Hypothalamus (tissue), 51 donors: Measurements from ENCODE around the gene SLC22A12.

Experiments used
- DNase-seq, 51 donors: peaks; one replicate each; lab custom pipeline; 2025; lab: John Stamatoyannopoulos, UW

The SLC22A12 gene

DNA sequence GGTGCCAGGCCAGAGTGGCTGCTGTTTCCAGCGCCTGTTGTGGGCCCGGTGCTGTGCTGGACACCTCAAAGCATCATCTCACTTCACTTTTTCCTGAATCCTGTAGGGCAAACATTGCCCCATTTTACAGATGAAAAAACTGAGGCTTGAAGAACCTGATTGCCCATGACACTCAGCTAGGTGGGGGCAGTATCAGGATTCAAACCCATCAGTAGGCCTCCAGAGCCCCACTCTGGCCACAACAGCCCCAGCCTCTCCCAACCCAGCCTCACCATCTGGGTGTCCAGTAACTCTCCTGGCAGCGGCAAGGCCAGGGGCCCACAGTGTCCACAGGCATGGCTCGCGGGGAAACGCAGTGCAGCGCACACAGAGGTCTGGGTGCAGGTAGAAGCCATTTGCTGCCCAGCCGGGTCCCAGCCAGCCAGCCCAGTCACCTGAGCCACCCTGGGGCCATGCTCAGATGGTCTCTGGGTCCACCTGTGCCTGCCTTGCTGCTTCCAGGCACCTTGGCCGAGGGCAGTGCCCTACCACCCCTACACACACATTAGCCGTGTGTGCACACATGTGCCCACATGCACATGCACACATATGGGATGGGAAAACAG lies 11.5 kb downstream of the SLC22A12 start:
- no peak for DNase-seq

DNA sequence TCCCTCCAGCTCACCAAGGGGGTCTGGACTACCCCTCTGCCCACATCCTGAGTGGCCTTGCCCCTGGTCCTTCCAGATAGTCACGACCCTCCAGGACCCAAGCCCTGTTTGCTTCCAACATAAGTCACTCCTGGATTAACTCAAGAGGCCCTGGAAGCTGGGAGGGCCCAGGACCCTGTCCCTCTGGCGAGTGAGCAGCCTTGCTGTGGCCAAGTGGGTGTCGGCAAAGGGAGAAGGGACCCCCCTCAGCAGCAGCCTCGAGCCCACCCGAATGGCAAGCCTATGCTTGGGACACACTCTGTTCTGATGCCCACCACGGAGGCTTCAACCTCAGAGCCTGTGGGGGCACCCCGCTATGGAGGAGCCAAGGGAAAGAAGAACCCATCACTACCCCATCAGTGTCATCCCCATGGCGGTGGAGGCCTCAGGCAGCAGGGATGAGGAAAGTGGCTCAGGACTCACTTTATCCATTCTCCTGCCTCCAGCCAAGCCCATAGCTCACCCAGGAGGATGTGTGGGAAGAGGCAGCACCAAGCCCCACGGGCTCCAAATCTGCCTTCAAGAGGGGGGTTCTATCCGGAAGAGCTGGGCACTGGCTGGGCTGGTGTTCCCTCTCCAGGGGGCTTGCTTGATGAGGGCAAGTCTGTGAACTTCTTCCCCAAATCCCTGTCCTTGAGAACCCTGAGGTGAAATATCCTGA lies 12.5 kb downstream of the SLC22A12 start:
- no peak for DNase-seq

DNA sequence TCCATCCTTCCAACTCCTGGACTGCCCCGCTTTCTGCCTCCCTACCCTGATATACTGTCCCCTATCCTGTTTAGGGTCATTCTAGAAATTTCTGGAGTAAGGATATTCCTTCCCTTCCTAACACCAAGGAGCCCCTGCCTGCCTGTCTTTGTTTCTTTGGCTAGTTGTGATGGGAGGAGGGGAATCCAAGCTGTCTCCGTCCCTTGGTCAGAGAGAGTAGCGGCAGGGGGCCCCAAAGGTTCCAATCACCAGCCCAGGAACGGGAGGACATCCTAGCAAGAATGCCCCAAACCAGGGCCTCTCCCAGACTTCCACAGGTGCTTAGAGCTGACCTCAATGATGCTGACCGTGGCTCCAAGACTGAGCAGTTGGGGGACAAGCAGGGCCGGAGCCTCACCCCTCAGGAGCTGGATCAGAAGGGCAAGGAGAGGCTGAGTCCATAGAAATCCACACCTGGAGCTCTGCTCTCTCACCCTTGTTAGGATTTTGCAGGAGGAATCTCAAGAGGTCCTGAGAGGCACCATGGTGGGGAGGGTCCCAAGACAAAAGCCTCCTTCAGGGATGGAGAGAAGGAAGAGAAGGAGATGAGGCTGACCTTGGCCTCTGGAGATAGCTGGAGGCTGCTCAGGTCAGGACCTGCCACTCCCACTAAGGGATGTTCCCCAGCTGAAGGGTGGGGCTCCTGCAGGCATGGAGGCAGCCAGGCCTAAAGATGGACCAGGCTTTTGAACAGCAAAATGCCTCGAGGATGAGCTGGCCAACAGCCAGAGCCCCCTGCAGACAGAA lies 13.6 kb downstream of the SLC22A12 start:
- DNase-seq: no peak

DNA sequence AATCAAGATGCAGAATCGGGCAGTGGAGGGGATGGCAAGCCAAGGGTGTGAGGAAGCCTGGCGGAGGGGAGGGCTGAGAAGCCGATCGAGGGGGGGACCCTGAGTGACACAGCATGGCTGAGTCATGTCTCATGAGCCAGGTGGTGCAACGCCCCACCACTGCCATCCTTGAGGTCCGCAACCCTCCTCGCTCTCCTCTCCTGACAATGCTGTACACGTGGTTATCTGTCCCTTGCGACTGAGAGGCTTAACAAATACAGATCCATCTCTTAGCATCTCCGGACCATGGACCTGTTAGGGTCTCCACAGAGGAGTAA lies 14.2 kb downstream of the SLC22A12 start:
- DNase-seq: peak in 4 of 51 donors; percentile 6 to 44 (median 12)

DNA sequence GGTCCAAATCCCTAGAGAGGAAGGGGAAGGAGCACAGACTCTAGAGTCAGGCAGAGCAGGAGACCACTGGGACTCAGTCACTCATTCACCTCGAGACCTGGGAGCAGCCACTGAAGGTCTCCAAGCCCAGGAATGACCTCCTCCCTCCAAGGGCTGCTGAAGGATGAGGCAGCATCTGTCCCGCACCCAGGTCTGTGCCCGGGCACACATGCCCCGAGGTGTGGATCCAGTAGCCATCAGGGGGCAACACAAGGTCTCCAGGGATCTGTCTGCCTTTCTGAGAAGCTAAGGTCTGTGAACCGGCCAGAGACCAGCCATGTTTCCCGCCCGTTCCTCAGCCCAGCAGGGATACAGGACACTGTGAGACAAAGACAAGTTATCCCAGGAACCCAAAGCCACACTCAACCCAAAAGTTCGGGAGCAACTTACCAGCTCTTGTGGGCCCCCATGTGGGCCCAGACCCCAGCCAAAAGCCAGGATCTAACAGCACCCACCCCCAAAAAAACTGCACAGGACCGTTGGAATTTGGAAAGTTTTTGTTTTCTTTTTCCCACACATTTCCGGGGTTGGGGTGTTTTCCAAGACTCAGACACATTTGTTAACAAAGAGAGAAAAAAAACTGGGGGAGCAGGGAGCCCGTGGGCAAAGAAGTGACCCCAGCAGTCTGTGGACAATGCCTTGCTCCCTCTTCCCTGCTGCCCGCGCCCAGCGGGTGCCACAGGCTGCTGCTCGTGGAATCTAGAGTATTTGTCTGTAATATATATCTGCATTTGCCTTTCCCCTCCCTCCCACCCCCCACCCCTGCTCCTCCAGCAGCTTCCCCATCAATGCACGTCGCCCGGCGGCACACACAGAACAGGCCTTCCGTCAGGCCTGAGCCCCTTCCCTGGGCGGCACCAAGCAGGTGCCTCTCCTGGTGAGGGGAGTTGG lies 14.9 kb downstream of the SLC22A12 start:
- no peak for DNase-seq

DNA sequence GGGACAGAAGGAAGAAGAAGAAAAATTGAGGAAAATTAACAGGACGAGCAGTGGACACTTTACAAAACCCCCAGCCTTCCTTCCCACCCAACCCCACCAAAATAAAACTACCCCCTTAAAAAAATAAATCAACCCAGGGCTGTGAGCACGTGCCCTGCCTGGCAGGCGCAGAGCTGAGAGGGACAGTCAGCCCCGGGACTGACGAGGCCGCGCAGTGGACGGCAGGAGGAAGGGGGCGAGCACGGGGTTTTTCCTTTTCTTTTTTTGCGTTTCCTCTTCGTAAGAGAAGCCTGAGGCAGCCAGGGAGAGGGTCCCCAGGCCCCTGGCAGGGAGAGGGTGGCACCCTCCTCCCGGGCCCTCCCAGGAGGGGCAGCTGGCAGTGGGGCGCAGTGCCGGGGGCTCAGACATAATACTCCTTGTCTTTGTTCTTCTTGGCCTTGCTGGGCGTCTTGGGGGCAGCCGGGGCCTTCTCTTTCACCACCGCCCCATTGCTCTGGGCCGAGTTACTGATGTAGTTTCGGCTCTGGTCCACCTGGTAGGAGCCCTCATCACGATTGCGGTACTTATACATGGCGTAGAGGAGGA lies 15.9 kb downstream of the SLC22A12 start:
- DNase-seq: no peak

DNA sequence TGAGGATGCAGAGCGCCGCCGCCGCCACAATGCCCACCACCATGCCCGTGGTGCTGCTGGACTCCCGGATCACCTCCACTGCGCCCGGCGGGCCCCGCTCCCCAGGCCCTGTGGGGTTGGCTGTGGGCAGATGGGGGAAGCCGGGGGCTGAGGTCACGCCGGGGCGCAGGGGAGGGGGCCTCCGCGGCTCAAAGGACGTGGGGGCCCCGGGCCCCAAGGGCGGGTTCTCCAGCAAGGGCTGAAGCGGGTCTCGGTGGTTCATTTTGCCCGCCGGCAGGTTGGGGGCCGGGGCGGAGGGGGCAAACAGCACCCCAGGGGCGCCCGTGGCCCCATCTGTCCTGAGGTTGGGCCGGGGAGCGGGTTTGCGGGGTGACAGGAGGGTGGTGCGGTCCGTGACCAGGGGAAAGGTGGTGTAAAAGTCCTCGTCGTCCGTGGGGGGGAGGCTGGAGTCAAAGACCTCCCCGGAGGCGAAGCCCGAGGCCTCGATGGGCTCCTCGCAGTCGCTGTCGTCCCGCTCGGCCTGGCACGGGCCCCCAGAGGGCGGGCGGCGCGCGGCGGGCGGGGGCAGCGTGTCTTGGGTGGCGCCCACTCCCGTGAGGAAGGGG lies 16.5 kb downstream of the SLC22A12 start:
- DNase-seq: peak in 1 of 51 donors; percentile 30

DNA sequence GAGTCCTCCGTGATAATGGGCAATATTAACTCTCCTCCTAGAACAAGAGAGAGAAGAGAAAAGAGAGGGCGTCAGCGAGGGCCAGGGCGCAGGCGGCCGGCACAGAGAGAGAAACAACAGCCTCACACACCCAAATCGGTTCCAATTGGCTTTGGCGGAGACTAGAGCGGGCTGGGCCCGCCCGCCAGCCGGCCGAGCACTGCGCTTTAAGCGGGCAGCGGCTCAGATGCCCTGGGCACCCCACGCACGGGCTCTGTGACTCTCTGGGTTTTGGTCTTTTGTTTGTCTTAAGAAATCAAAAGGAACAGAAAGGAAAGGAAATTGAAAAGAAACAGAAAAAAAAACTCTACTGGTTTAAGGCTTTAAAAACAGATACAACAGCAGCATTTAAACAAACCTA lies 17.0 kb downstream of the SLC22A12 start:
- DNase-seq: peak in 14 of 51 donors; percentile 8 to 30 (median 20)

DNA sequence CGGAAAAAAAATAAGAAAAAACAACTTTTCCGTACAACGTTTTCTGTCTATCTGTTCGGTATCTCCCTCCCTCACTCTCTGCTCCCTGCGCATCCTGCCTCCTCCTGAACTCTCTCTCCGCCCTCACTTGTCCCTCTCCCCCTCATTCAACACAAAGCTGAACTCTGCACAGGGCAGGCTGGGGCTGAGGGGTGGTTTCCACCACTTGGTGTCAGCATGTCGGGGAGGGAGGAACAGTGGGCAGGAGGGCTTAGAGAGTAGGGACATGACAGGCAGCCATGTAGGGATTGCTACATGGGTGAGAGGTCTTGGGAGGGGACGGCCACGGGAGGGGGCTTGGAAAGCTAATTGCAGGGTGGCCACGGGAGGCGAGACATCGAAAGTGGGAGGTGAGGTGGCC lies 17.6 kb downstream of the SLC22A12 start:
- DNase-seq: no peak

DNA sequence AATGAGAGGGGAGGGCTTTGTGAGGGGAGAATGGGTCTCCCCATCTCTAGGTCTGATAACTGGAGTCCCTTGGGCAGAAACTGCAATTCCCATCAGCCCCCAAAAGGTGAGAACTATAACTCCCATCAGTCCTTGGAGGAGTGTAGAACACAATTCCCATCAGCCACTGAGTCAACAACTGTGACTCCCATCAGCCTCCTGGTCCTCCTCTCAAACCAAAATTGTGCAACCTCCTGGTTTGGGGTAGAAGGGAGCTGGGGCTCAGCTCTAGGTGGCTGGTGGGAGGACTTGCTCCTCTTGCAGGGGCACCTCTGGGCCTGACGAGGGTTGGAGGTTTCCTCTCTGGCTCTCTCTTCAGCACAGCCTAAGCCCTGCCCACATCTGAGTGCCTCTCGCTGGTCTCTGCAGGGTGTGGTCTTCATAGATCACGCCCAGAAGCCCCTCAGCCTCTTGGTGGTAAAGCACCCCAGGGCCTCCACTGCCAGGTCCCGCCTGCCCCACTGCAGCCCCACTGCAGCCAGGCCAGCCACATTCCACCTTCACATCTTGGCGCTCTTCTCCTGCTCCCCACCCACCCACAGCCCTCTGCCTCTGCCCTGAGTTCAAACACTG lies 18.5 kb downstream of the SLC22A12 start:
- no peak for DNase-seq

DNA sequence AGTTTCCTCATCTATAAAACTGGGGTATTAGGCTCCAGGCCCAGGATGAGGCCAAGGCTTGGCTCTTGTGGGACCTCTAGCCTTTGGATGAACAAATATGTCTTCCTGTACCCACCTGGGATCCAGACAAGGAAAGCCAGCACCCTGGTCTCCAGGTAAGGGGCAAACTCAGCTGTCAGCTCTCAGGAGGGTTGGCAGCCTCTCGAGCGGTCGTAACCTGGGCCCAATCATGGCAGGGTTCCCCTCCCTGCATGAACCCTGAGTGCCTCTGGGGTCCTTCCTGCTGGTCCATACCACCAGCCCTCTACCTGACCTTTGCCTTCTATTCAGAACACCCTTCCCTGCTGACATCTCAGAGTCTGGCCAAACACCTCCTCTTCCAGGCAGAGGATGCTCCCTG lies 19.6 kb downstream of the SLC22A12 start:
- DNase-seq: no peak

DNA sequence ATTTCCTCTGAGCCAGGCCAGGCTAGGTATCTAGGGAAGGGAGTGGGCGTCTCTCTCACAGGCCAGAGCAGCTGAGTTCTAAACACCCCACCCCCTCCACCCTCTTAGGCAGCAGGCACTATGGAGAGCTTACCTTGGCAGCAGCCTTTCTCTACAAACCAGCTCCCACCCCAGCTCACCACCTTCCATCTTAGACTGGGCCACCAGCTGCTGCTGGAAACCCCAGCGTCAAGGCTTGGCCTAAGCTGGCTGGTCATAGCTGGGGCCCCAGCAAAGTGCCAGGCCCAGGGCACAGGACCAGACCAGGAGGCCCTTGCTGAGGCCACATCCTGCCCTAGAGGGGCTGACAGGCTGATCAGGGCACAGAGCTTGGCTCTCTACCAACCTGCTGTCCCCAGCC lies 20.2 kb downstream of the SLC22A12 start:
- no peak for DNase-seq

DNA sequence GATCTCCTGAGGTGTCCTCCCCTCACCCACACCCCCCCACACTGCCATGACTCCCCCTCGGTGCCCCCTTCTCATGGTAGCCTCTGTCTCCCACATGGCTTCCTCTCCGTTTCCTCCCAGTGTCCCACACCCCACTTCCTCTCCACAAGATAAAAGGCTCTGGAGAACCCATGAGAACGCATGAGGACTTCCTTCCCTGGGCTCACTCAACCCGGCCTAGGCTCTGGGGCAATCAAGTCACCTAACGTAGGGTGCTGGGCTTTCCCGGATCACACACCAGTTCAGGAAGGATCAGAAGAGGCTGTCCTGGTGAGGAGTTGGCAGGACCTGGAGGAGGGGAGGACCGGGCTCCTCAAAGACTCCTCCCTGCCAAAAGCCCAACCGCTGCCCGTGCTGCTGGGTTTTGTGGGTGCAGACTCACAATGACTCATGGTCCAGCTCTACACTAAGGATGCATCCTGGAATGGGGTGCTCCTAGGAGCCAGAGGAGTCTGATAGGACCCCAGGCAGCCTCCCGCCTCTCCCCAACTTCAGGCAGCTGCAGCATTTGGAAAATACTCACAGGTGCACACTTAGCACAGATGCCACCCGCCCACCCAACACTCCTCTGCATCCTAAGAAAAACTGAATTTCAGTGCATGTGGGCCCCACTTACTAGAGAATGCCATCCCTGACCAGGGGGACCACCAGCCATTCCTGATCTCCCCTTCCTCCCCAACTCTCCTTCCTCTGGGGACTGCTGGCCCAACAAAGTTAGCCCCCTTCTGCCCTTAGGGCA lies 21.0 kb downstream of the SLC22A12 start:
- DNase-seq: no peak

DNA sequence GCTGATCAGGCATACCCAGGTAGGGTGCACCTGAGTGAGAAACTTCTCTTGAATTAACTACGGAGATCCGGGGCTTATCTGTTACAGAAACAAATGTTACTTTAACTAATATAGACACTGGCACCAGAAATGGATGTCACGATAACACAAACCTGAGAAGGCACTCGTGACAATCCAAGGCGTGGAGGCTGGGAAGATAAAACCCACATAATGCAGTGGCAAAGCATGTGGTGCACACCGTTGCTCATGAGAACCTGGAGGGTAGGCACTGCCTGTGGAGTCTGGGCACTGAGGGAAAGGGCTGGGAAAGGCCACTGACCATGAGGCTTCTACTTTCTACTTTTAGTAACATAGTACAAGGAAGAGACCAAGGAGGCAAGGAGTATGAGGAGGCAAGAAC lies 22.6 kb downstream of the SLC22A12 start:
- peak in 1 of 51 donors; percentile 29 for DNase-seq

DNA sequence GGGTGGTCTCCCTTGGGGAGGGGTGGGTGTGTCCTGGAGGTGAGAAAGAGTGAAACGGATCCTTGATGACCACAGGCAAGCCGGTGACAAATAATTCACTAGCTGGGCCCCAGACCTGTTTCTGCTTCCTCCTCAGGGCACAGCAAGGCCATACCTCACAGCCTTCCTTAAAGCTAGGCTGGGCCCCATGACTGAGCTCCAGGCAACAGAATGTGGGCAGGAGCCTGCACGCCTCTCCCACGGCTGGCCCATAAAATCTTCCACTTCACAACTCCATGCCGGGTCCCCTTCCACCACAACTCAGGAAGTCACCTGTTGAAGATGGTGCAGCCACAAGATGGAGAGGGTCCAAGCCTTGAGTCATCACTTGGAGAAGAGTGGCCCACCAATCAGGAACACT lies 23.9 kb downstream of the SLC22A12 start:
- DNase-seq: no peak

DNA sequence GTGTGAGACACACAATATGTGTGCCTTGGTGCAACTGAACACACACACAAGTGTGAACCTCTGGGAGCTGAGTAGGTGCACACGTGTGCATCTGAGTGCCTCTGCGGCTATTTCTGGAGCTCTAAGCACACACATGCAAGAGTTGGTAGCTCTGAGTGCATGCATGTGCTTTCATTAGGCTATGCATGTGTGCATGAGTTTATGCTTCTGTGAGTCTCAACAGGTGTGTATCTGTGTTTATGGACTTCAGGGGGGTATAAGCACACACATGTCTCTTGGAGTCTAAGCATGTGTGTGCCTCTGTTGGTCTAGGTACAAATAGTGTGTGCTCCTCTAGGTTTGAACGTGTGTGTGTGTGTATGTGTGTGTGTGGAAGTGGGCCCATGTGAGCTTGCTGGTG lies 25.8 kb downstream of the SLC22A12 start:
- no peak for DNase-seq

DNA sequence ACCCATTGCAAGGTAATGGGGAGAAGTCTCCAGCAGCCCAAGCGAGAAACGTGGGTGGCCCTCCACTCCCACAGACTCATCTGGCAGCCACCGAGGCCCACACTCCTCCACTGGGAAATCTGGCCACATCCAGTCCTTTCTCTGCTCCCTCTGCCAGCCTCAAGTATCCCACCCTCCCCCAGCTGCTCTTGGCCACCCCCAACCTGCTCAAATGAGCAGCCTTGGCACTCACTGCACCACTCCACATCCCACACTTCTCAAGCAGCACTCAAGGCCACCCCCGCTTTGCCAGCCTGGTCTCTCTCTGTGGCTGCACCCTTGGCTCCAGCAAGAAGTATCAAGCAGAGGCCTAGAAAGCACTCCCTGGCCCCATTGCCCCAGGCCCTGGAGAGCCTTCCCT lies 28.2 kb downstream of the SLC22A12 start:
- DNase-seq: peak in 6 of 51 donors; percentile 8 to 48 (median 18)

DNA sequence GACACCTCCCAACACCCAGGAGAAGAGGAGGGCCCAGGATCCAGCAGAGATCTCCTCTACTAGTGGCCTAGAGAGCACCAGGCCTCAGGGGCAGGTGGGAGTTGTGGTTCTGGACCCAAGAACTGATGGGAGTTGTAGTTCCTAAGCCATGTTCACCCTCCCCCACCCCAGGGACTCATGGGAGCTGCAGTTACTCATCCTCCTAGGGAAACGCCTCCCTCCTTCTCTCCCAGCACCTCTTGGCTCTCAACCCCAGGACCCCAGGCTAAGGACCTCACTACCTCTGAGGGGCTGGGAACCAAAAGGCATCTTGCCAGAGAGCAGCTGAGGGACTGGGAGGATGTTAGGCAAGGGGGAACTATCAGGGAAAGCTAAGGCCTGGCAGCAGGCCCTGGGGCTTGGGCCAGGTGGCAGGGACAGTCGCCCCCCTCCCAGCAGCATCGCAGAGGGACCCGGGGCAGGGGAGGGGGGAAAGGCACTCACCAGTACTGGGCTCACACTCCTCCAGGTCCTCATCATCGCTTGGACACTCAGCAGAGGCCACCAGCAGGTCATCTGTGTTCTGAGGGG lies 28.9 kb downstream of the SLC22A12 start:
- DNase-seq: peak in 17 of 51 donors; percentile 8 to 67 (median 35)
